ENCODE data around the gene NOS1AP.

Gene NOS1AP

GRCh38 chr1:162370721-162371120 lies 301.2 kb downstream of the NOS1AP start:
- no peak for DNase-seq

- DNase-seq: no peak
Measured at GRCh38 chr1:162371611-162372010, 302.1 kb downstream of the NOS1AP start.

- DNase-seq: no peak
Measured at GRCh38 chr1:162372159-162373071, 302.9 kb downstream of the NOS1AP start.

GRCh38 chr1:162373072-162373427 lies 303.6 kb downstream of the NOS1AP start:
- DNase-seq: no peak

GRCh38 chr1:162373541-162374260 lies 304.2 kb downstream of the NOS1AP start:
- DNase-seq: no peak

- DNase-seq: no peak
Measured at GRCh38 chr1:162374406-162374805, 304.9 kb downstream of the NOS1AP start.

GRCh38 chr1:162375463-162375862 lies 306.0 kb downstream of the NOS1AP start:
- no peak for DNase-seq

GRCh38 chr1:162376691-162377090 lies 307.2 kb downstream of the NOS1AP start, which contains the start of gene SPATA46:
Gene SPATA46, minus strand, starts transcription at chr1:162376854. Its CDS starts 64 bp downstream, at chr1:162376790.
- no peak for DNase-seq

GRCh38 chr1:162380061-162380846 lies 310.8 kb downstream of the NOS1AP start:
- no peak for DNase-seq

GRCh38 chr1:162381383-162381782 lies 311.9 kb downstream of the NOS1AP start, which contains the start of gene C1orf226:
Gene C1orf226, plus strand, starts transcription at chr1:162381728. Its CDS starts 174 bp downstream, at chr1:162381902.
- no peak for DNase-seq

GRCh38 chr1:162381941-162382750 lies 312.7 kb downstream of the NOS1AP start:
- no peak for DNase-seq

- no peak for DNase-seq
Measured at GRCh38 chr1:162383091-162383490, 313.6 kb downstream of the NOS1AP start.

GRCh38 chr1:162383516-162383915 lies 314.0 kb downstream of the NOS1AP start:
- DNase-seq: no peak

- DNase-seq: no peak
Measured at GRCh38 chr1:162384116-162384515, 314.6 kb downstream of the NOS1AP start.

GRCh38 chr1:162384601-162385279 lies 315.2 kb downstream of the NOS1AP start:
- DNase-seq: no peak

- no peak for DNase-seq
Measured at GRCh38 chr1:162385280-162385623, 315.8 kb downstream of the NOS1AP start.

- DNase-seq: no peak
Measured at GRCh38 chr1:162385702-162386101, 316.2 kb downstream of the NOS1AP start.

- DNase-seq: no peak
Measured at GRCh38 chr1:162386292-162387225, 317.1 kb downstream of the NOS1AP start.

GRCh38 chr1:162387226-162388082 lies 318.0 kb downstream of the NOS1AP start:
- DNase-seq: no peak
